NCI-H1930 (cell line): ENCODE measurements around the gene RIMBP2.
"Not testable (repeated sequence)": the region's sequence is repeated elsewhere in the genome, so short reads cannot be mapped to it uniquely, and the experiment has no call there.

Experiments
- DNase-seq, 2 experiments: peaks; one replicate each; lab custom pipeline; 2025; lab: John Stamatoyannopoulos, UW

The RIMBP2 gene

GRCh38 chr12:130656411-130656810 lies 59.7 kb downstream of the RIMBP2 start:
- DNase-seq: no peak

- DNase-seq: no peak
Observed at GRCh38 chr12:130655881-130656280, 60.2 kb downstream of the RIMBP2 start.

- DNase-seq: no peak
Observed at GRCh38 chr12:130655010-130655409, 61.1 kb downstream of the RIMBP2 start.

- no peak for DNase-seq
Observed at GRCh38 chr12:130651188-130651959, 64.7 kb downstream of the RIMBP2 start.

- no peak for DNase-seq
Observed at GRCh38 chr12:130650131-130650530, 66.0 kb downstream of the RIMBP2 start.

GRCh38 chr12:130649101-130650045 lies 66.7 kb downstream of the RIMBP2 start:
- no peak for DNase-seq

- no peak for DNase-seq
Observed at GRCh38 chr12:130647814-130648213, 68.3 kb downstream of the RIMBP2 start.

- no peak for DNase-seq
Observed at GRCh38 chr12:130646716-130647370, 69.3 kb downstream of the RIMBP2 start.

- DNase-seq: not testable (repeated sequence)
Observed at GRCh38 chr12:130646191-130646590, 69.9 kb downstream of the RIMBP2 start.

- DNase-seq: no peak
Observed at GRCh38 chr12:130645751-130646150, 70.3 kb downstream of the RIMBP2 start.

GRCh38 chr12:130644566-130644965 lies 71.5 kb downstream of the RIMBP2 start:
- no peak for DNase-seq

GRCh38 chr12:130644146-130644545 lies 72.0 kb downstream of the RIMBP2 start:
- DNase-seq: no peak

GRCh38 chr12:130642856-130643255 lies 73.2 kb downstream of the RIMBP2 start:
- no peak for DNase-seq

- DNase-seq: no peak
Observed at GRCh38 chr12:130641533-130642184, 74.4 kb downstream of the RIMBP2 start.

- DNase-seq: no peak
Observed at GRCh38 chr12:130640901-130641300, 75.2 kb downstream of the RIMBP2 start.

GRCh38 chr12:130640496-130640895 lies 75.6 kb downstream of the RIMBP2 start:
- DNase-seq: no peak

- DNase-seq: no peak
Observed at GRCh38 chr12:130639476-130640424, 76.3 kb downstream of the RIMBP2 start.

- no peak for DNase-seq
Observed at GRCh38 chr12:130636370-130636769, 79.7 kb downstream of the RIMBP2 start.

GRCh38 chr12:130634866-130635265 lies 81.2 kb downstream of the RIMBP2 start:
- no peak for DNase-seq

GRCh38 chr12:130633771-130634170 lies 82.3 kb downstream of the RIMBP2 start:
- DNase-seq: peak; percentile 62 to 71

- DNase-seq: no peak
Observed at GRCh38 chr12:130632642-130633041, 83.5 kb downstream of the RIMBP2 start.
